AG04449 (cell line): ENCODE measurements around the gene GAB1.

Source experiments
- CTCF ChIA-PET: fragments of 350-600 bp; formaldehyde crosslinking; extraction: SDS; loops from one replicate; lab custom pipeline; 2021; ENCODE audit warnings: antibody characterized with exemption; lab: Yijun Ruan, JAX
- POLR2A ChIA-PET: fragments of 400-600, 350-600 bp; formaldehyde crosslinking; extraction: SDS; loops from one replicate; lab custom pipeline; 2020; ENCODE audit warnings: antibody characterized with exemption, inconsistent platforms; lab: Yijun Ruan, JAX
- DNase-seq: peaks from one replicate; pipeline ENCODE4 v3.0.0-alpha.2; 2010; ENCODE audit warnings: low read depth, low spot score
- H3K4me3 ChIP-seq: 2 replicates; pipeline ENCODE4 v1.5.1; 2011; ENCODE audit warnings: low read depth, mild to moderate bottlenecking, control low read depth, low read length
- TF ChIP-seq, protein P1 (sequence below): IDR thresholded peaks from one replicate; pipeline ENCODE4 v1.5.1; 2011; ENCODE audit warnings: mild to moderate bottlenecking, moderate library complexity, low read length, control low read depth, inconsistent platforms; ENCODE audit not compliant: insufficient read depth; ENCODE audit errors: missing control alignments

Gene GAB1

GRCh38 chr4:143473334-143474126 is 136.9 kb downstream of the GAB1 start:
- ChIA-PET CTCF (interaction anchor here (2.2 kb wide), 1 partner anchor 270 kb away, joined by 11 read pairs; no protein-coding TSS in a partner anchor), POLR2A (no interaction called here)
- DNase-seq: no peak

DNA sequence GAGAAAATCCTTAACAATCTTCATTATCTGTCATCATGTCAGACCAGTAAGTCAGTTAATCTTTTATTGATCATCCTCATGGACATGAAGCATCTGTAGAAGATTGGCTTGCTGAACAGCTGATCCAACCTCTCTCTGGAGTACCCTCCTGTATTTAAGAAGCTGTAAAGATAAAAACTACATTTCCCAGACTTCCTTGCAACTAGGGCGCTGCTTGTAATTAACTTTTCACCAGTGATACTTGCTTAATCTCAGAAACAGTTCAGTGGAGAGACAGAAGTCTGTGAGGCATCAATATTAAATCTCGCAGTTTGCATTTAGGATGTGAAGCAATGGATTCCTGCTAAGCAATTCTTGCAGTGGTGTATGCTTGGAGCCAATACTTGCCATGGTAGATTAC is 140.8 kb downstream of the GAB1 start:
- TF ChIP-seq, protein P1, sequence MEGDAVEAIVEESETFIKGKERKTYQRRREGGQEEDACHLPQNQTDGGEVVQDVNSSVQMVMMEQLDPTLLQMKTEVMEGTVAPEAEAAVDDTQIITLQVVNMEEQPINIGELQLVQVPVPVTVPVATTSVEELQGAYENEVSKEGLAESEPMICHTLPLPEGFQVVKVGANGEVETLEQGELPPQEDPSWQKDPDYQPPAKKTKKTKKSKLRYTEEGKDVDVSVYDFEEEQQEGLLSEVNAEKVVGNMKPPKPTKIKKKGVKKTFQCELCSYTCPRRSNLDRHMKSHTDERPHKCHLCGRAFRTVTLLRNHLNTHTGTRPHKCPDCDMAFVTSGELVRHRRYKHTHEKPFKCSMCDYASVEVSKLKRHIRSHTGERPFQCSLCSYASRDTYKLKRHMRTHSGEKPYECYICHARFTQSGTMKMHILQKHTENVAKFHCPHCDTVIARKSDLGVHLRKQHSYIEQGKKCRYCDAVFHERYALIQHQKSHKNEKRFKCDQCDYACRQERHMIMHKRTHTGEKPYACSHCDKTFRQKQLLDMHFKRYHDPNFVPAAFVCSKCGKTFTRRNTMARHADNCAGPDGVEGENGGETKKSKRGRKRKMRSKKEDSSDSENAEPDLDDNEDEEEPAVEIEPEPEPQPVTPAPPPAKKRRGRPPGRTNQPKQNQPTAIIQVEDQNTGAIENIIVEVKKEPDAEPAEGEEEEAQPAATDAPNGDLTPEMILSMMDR: no peak
- no peak overlapping the region for H3K4me3 ChIP-seq
- no peak for DNase-seq
- CTCF ChIA-PET: interaction anchor here (1.0 to 1.6 kb wide), 4 partner anchors 11 to 274 kb away, joined by 3 to 5 read pairs (median 4); no protein-coding TSS in a partner anchor
- POLR2A ChIA-PET: no interaction called here

More at GRCh38 chr4:143473334-143474126, 136.9 kb downstream of the GAB1 start:
- no peak overlapping the region for H3K4me3 ChIP-seq
- TF ChIP-seq, protein P1: no peak

DNA sequence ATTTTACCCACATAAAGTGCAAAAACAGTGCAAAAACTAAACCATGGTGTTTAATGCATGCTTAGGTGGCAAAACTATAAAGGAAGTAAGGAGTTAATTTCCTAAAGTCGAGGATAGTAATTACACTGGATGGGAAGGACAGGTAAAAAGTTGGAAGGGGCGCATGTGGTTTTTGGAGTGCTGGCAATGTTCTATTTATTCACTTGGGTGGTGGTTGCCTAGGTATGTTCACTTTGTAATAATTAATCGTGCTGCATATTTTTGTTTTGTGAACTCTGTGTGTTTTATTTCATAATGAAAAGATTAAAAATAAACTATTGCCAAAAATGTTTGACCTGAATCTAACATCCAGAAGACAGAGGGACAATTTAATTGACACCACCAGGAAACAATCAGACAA is 144.7 kb downstream of the GAB1 start:
- ChIA-PET POLR2A (no interaction called here), CTCF (interaction anchor here (1.3 to 1.4 kb wide), 3 partner anchors 105 to 281 kb away, joined by 3 to 4 read pairs (median 3); no protein-coding TSS in a partner anchor)
- TF ChIP-seq, protein P1: no peak
- no peak overlapping the region for H3K4me3 ChIP-seq
- DNase-seq: no peak

- ChIA-PET POLR2A (interaction anchor here (0.7 kb wide), 1 partner anchor 85 kb away, joined by 3 read pairs; no protein-coding TSS in a partner anchor), CTCF (interaction anchor here (0.6 to 4.3 kb wide), 4 partner anchors 8 to 279 kb away, joined by 3 to 58 read pairs (median 4); no protein-coding TSS in a partner anchor)
- TF ChIP-seq, protein P1: peak; percentile 47
- peak; percentile 14 for DNase-seq
- no peak overlapping the region for H3K4me3 ChIP-seq
Observed at GRCh38 chr4:143482840-143483239, 146.2 kb downstream of the GAB1 start.

GRCh38 chr4:143486314-143486713 is 149.6 kb downstream of the GAB1 start:
- H3K4me3 ChIP-seq: no peak overlapping the region
- no peak for DNase-seq
- TF ChIP-seq, protein P1: no peak
- CTCF ChIA-PET: interaction anchor here (1.3 to 4.3 kb wide), 2 partner anchors 26 to 282 kb away, joined by 3 to 58 read pairs; no protein-coding TSS in a partner anchor
- POLR2A ChIA-PET: no interaction called here

DNA sequence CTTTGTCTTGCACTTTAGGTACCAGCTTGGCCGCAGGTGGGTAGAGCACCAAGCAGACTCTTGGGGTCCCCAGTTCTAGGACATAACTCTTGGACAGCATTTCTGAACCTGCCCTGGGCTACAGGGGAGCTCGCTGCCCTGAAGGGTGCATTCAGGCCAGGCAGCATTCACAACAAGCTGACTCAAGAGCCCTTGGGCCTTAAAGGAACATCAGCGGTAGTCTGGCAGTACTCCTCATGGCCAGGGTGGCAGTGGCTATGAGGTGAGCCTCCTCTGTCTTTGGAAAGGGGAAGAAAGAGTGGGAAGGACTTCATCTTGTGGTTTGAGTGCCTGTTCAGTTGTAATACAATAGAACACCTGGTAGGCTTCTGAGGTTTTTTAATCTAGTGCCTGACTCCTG is 152.0 kb downstream of the GAB1 start:
- TF ChIP-seq, protein P1: no peak
- ChIA-PET CTCF (interaction anchor here (1.5 to 3.3 kb wide), 3 partner anchors 11 to 286 kb away, joined by 3 to 14 read pairs (median 4); no protein-coding TSS in a partner anchor), POLR2A (no interaction called here)
- no peak overlapping the region for H3K4me3 ChIP-seq
- no peak for DNase-seq
